SKM-1 treated with dmso at 0.1 percent for 144 hours (cell line): Measurements from ENCODE around the gene LAMA4.
"Not testable (repeated sequence)": the region's sequence is repeated elsewhere in the genome, so short reads cannot be mapped to it uniquely, and the experiment has no call there.

Experiments
- DNase-seq: peaks from one replicate; lab custom pipeline; 2025; ENCODE audit not compliant: unreplicated experiment; lab: John Stamatoyannopoulos, UW

The LAMA4 gene

GRCh38 chr6:112106562-112106961 lies 147.8 kb downstream of the LAMA4 start:
- DNase-seq: no peak

- DNase-seq: not testable (repeated sequence)
Observed at GRCh38 chr6:112106026-112106425, 148.3 kb downstream of the LAMA4 start.

- DNase-seq: no peak
Observed at GRCh38 chr6:112100561-112100960, 153.8 kb downstream of the LAMA4 start.

GRCh38 chr6:112096901-112097300 lies 157.5 kb downstream of the LAMA4 start:
- DNase-seq: no peak

GRCh38 chr6:112087916-112088315 lies 166.5 kb downstream of the LAMA4 start:
- DNase-seq: no peak

GRCh38 chr6:112087136-112087911 lies 167.0 kb downstream of the LAMA4 start, which contains the start of the genes FAM229B and TUBE1:
FAM229B (plus strand) TSS chr6:112087591; CDS start chr6:112099284, 11,693 bp downstream.
TUBE1 (minus strand) TSS chr6:112087482; CDS start chr6:112087434, 48 bp downstream.
- DNase-seq: peak; percentile 96

- peak; percentile 53 for DNase-seq
Observed at GRCh38 chr6:112086744-112087135, 167.6 kb downstream of the LAMA4 start.

GRCh38 chr6:112085286-112086065 lies 168.9 kb downstream of the LAMA4 start:
- no peak for DNase-seq

- no peak for DNase-seq
Observed at GRCh38 chr6:112081569-112081968, 172.8 kb downstream of the LAMA4 start.

GRCh38 chr6:112066606-112067005 lies 187.8 kb downstream of the LAMA4 start:
- DNase-seq: no peak

- DNase-seq: no peak
Observed at GRCh38 chr6:112065426-112065986, 188.9 kb downstream of the LAMA4 start.

- DNase-seq: no peak
Observed at GRCh38 chr6:112062966-112063365, 191.4 kb downstream of the LAMA4 start.

- DNase-seq: no peak
Observed at GRCh38 chr6:112061605-112062004, 192.8 kb downstream of the LAMA4 start.
